GM23338 (cell line): Measurements from ENCODE around the gene ACVR1C. TPM values are rescaled to one million over a fixed set of nuclear protein-coding genes. Genes with fewer than 3 reads are reported as not detected.
"Not testable (repeated sequence)": the region's sequence is repeated elsewhere in the genome, so short reads cannot be mapped to it uniquely, and the experiment has no call there.

Source experiments
- ATAC-seq: fragments of 200-7000 bp; cut with Tn5 transposase; 3 replicates; pipeline ENCODE4 v1.9.1; 2020
- DNase-seq: peaks from one replicate; pipeline ENCODE4 v3.0.0-alpha.2; 2015; ENCODE audit warnings: low spot score
- H2AFZ ChIP-seq: fragments of 200-600 bp; sonication (generic); 2 replicates; pipeline ENCODE4 v1.8.0; 2016; ENCODE audit warnings: antibody characterized with exemption, mild to moderate bottlenecking, moderate library complexity
- H3F3A ChIP-seq: fragments of 200-600 bp; sonication (generic); replicated peaks from 2 replicates; pipeline ENCODE4 v1.8.0; 2017; ENCODE audit warnings: antibody characterized with exemption, mixed run types, low read depth
- H3K27ac ChIP-seq: fragments of 200-600 bp; sonication (generic); 2 replicates; pipeline ENCODE4 v1.6.1; 2016; ENCODE audit warnings: low read depth
- H3K27me3 ChIP-seq: fragments of 200-600 bp; sonication (generic); 2 replicates; pipeline ENCODE4 v1.8.0; 2016; ENCODE audit warnings: mild to moderate bottlenecking, mixed run types, moderate library complexity; ENCODE audit not compliant: insufficient read depth
- H3K36me3 ChIP-seq: fragments of 200-600 bp; sonication (generic); 2 replicates; pipeline ENCODE4 v1.8.0; 2016; ENCODE audit warnings: mild to moderate bottlenecking; ENCODE audit not compliant: insufficient read depth
- H3K4me1 ChIP-seq: fragments of 200-600 bp; sonication (generic); 2 replicates; pipeline ENCODE4 v1.8.0; 2016; ENCODE audit warnings: mild to moderate bottlenecking, moderate library complexity; ENCODE audit not compliant: insufficient read depth
- H3K4me2 ChIP-seq: fragments of 200-600 bp; sonication (generic); 2 replicates; pipeline ENCODE4 v1.7.1; 2017; ENCODE audit warnings: mixed run types
- H3K4me3 ChIP-seq: fragments of 200-600 bp; sonication (generic); 2 replicates; pipeline ENCODE4 v1.6.1; 2016; ENCODE audit warnings: mixed run types
- H3K79me2 ChIP-seq: fragments of 200-600 bp; sonication (generic); replicated peaks from 2 replicates; pipeline ENCODE4 v1.8.0; 2017; ENCODE audit warnings: mild to moderate bottlenecking; ENCODE audit not compliant: insufficient read depth
- H3K9me2 ChIP-seq: fragments of 200-600 bp; sonication (generic); 2 replicates; pipeline ENCODE4 v1.8.0; 2017; ENCODE audit not compliant: insufficient read depth
- H4K20me1 ChIP-seq: fragments of 200-600 bp; sonication (generic); replicated peaks from 2 replicates; pipeline ENCODE4 v1.8.0; 2017; ENCODE audit warnings: mild to moderate bottlenecking; ENCODE audit not compliant: insufficient read depth
- H3K27ac Mint-ChIP-seq: 2 replicates; pipeline ENCODE4 v1.8.0; 2020; ENCODE audit warnings: inconsistent platforms, mild to moderate bottlenecking, moderate library complexity, mixed read lengths
- H3K27me3 Mint-ChIP-seq: 3 replicates; pipeline ENCODE4 v1.8.0; 2022; ENCODE audit warnings: low read depth, mild to moderate bottlenecking, moderate library complexity, mixed read lengths, inconsistent platforms; ENCODE audit not compliant: insufficient read depth, poor library complexity
- H3K36me3 Mint-ChIP-seq: 3 replicates; pipeline ENCODE4 v1.8.0; 2021; ENCODE audit warnings: low read depth, mild to moderate bottlenecking, inconsistent platforms, moderate library complexity, mixed read lengths
- H3K4me1 Mint-ChIP-seq: 3 replicates; pipeline ENCODE4 v1.8.0; 2020; ENCODE audit warnings: mild to moderate bottlenecking, inconsistent platforms, mixed read lengths
- H3K4me3 Mint-ChIP-seq: 3 replicates; pipeline ENCODE4 v1.8.0; 2021; ENCODE audit warnings: moderate library complexity, mild to moderate bottlenecking, inconsistent platforms, mixed read lengths
- H3K9me3 Mint-ChIP-seq: 3 replicates; pipeline ENCODE4 v1.8.0; 2020; ENCODE audit warnings: moderate library complexity, mild to moderate bottlenecking, inconsistent platforms, mixed read lengths
- CTCF ChIP-seq, 2 experiments: fragments of 200-600 bp in 1 of 2; sonication (generic) in 1 of 2; conservative IDR thresholded peaks; 2 replicates each; pipeline versions ENCODE4 v1.5.1 to v1.6.1; 2016 to 2017; ENCODE audit warnings: antibody characterized with exemption in 2 of 2, low read depth in 2 of 2, mild to moderate bottlenecking in 2 of 2, moderate library complexity in 1 of 2
- EZH2phosphoT487 ChIP-seq: fragments of 200-600 bp; sonication (generic); IDR thresholded peaks from one replicate; pipeline ENCODE4 v1.8.1; 2018; ENCODE audit warnings: antibody characterized with exemption; ENCODE audit not compliant: unreplicated experiment
- POLR2AphosphoS5 ChIP-seq: IDR thresholded peaks from 2 replicates; pipeline ENCODE4 v1.6.1; 2016; ENCODE audit warnings: antibody characterized with exemption, low read depth
- REST ChIP-seq: IDR thresholded peaks from one replicate; pipeline ENCODE4 v1.6.1; 2018; ENCODE audit warnings: antibody characterized with exemption; ENCODE audit not compliant: unreplicated experiment
- polyA plus RNA-seq: library from polyadenylated mRNA; unstranded; fragments of >200 nt; fragmentation: Nextera tagmentation; extraction: Ambion mirVana; gene quantifications from 2 replicates; pipeline ENCODE4 v1.2.1, GENCODE V29; 2016
- total RNA-seq: library from RNA; depleted of rRNA; stranded (reverse); fragments of >200 nt; shearing (Covaris generic); gene quantifications from 2 replicates; pipeline ENCODE4 v1.2.3, GENCODE V29; 2014

Gene ACVR1C
- total and polyA plus RNA-seq, 2 experiments from 2014 or later, result 0.61 to 0.94 TPM

- no peak for TF ChIP-seq REST
- no peak for TF ChIP-seq POLR2AphosphoS5
These were observed 105.1 kb downstream of the ACVR1C start (continued) for GRCh38 chr2:157523270-157524247.

GRCh38 chr2:157514966-157515365 lies 113.7 kb downstream of the ACVR1C start:
- Mint-ChIP-seq H3K9me3 (peaks cover 12% of the 10 kb centered on the region; the same call in 2 of the 3 replicates), H3K4me3 (peak overlapping the region; percentile 45; the same call in 2 of the 3 replicates)
- H3K36me3 Mint-ChIP-seq, H4K20me1 ChIP-seq, ATAC-seq, H3K4me1 Mint-ChIP-seq, H3K36me3 ChIP-seq, H3K9me2 ChIP-seq, H3K27me3 Mint-ChIP-seq, H3K79me2 ChIP-seq, H3K27ac ChIP-seq, DNase-seq, H3K4me1 ChIP-seq, H3K27ac Mint-ChIP-seq, H3K27me3 ChIP-seq, H3F3A ChIP-seq: not testable (repeated sequence)
- Histone ChIP-seq H3K4me2 (peak overlapping the region; percentile 55; the same call in 1 of the 2 replicates), H2AFZ (peak overlapping the region; percentile 81), H3K4me3 (peak overlapping the region; percentile 46)

GRCh38 chr2:157509744-157510143 lies 118.9 kb downstream of the ACVR1C start:
- H3K27ac ChIP-seq, result no peak overlapping the region
- TF ChIP-seq CTCF (conservative IDR thresholded peaks at IDR 0.05; ENCODE audit: low read depth in 2 of 2), result peak; percentile 25 to 27; a peak in 2 of 4 replicates
- TF ChIP-seq EZH2phosphoT487, result no peak
- H3K4me3 Mint-ChIP-seq, result no peak overlapping the region
- peaks cover 2% of the 10 kb centered on the region; the same call in 1 of the 2 replicates for H3K9me2 ChIP-seq
- H3F3A ChIP-seq, result no peaks in the 10 kb centered on the region
- no peaks in the 10 kb centered on the region for H3K79me2 ChIP-seq
- no peak overlapping the region for H3K27ac Mint-ChIP-seq
- H4K20me1 ChIP-seq, result no peaks in the 10 kb centered on the region
- H3K36me3 Mint-ChIP-seq, result no peaks in the 10 kb centered on the region
- H3K4me1 Mint-ChIP-seq, result no peaks in the 10 kb centered on the region
- no peaks in the 10 kb centered on the region for H3K36me3 ChIP-seq
- H3K27me3 ChIP-seq, result no peaks in the 10 kb centered on the region
- no peak for ATAC-seq
- peaks cover 8% of the 10 kb centered on the region; the same call in 1 of the 3 replicates for H3K9me3 Mint-ChIP-seq
- no peak for DNase-seq
- no peak overlapping the region for H3K4me3 ChIP-seq
- no peaks in the 10 kb centered on the region for H3K27me3 Mint-ChIP-seq
- H3K4me1 ChIP-seq, result no peaks in the 10 kb centered on the region
- H2AFZ ChIP-seq, result no peak overlapping the region
- H3K4me2 ChIP-seq, result no peak overlapping the region
